ENCODE results near the gene FERMT3. TPM values are rescaled to one million over a fixed set of nuclear protein-coding genes. Genes with fewer than 3 reads are reported as not detected.

Gene FERMT3
- total and polyA plus RNA-seq, 2 of the 13 experiments (the other 11 are each of a cell fraction or from before 2014, with no cell fraction given) = 0.29 TPM; not detected in 1

DNA sequence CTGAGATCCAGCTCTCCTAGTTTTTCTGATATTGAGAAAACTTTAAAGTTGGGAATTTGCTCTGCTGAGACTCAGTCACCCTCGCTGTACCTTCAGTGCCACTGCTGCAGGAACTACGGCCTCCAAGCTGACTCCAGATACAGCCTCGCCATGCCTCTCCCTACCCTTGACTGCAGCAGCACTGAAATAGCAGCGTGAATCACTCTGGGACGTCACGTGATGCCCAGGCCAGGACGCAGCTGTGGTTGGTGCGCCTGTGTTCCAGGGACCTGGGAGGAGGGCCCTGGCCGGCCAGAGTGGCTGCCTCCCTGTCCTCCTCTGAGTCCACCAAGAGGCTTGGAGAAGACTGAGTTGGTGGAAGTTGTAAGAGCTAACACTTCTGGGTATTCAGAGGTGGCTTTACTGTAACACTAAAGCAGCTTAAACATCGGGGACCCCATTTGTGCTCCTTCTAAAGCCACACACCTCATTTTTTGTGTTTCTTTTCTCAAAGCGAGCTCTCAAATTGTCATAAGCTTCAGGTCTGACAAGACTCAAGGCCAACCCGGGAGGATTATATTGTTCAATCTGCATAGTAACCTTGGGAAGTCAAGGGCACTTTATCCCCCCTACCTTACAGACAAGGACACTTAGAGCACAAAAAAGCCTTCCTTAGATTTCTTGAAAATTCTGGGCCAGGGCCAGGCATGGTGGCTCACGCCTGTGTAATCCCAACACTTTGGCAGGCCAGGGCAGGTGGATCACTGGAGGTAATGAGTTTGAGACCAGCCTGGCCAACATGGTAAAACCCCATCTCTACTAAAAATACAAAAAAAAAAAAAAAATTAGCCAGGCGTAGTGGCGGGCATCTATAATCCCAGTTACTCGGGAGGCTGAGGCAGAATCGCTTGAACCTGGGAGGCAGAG lies 24.8 kb upstream of the FERMT3 start (continued):
- TF ChIP-seq JUNB (CRISPR knock-in tag; IDR thresholded peaks at IDR 0.05; ENCODE audit: borderline replicate concordance) (no peak), BHLHE40 (IDR thresholded peaks at IDR 0.05; ENCODE audit: low read length) (peak; percentile 93), ZNF501 (CRISPR knock-in tag; IDR thresholded peaks at IDR 0.05) (no peak), CENPT (CRISPR knock-in tag; IDR thresholded peaks at IDR 0.05; ENCODE audit: low read depth) (no peak), NR1H2 (CRISPR knock-in tag; IDR thresholded peaks at IDR 0.05; ENCODE audit: borderline replicate concordance, low read depth) (no peak), PHF8 (CRISPR knock-in tag; IDR thresholded peaks at IDR 0.05) (peak; percentile 29), SMAD3 (CRISPR knock-in tag; IDR thresholded peaks at IDR 0.05) (no peak), ZNF703 (CRISPR knock-in tag; IDR thresholded peaks at IDR 0.05; ENCODE audit: borderline replicate concordance) (no peak), NFRKB (IDR thresholded peaks at IDR 0.05) (no peak), ZSCAN22 (CRISPR knock-in tag; IDR thresholded peaks at IDR 0.05) (no peak), ZNF331 (CRISPR knock-in tag; IDR thresholded peaks at IDR 0.05) (peak; percentile 35; the same call in 1 of the 2 replicates), ZNF674 (CRISPR knock-in tag; IDR thresholded peaks at IDR 0.05; ENCODE audit: low read depth) (no peak), ZNF570 (CRISPR knock-in tag; IDR thresholded peaks at IDR 0.05; ENCODE audit: borderline replicate concordance) (no peak), ZNF782 (CRISPR knock-in tag; IDR thresholded peaks at IDR 0.05; ENCODE audit: borderline replicate concordance) (no peak), RXRA (CRISPR knock-in tag; IDR thresholded peaks at IDR 0.05) (0 out of 2 replicates have a peak, but pooled peaks have one; percentile 31), ZNF296 (CRISPR knock-in tag; conservative IDR thresholded peaks at IDR 0.05) (no peak), POLR2AphosphoS5 (IDR thresholded peaks at IDR 0.05; ENCODE audit: low read depth, low read length) (peak; percentile 78), FOSL2 (CRISPR knock-in tag; IDR thresholded peaks at IDR 0.05) (peak; percentile 92), ZNF543 (CRISPR knock-in tag; IDR thresholded peaks at IDR 0.05) (no peak), NR3C1 (CRISPR knock-in tag; IDR thresholded peaks at IDR 0.05) (no peak), ARNTL (CRISPR knock-in tag; IDR thresholded peaks at IDR 0.05) (no peak)
- TF ChIP-seq, protein P1, sequence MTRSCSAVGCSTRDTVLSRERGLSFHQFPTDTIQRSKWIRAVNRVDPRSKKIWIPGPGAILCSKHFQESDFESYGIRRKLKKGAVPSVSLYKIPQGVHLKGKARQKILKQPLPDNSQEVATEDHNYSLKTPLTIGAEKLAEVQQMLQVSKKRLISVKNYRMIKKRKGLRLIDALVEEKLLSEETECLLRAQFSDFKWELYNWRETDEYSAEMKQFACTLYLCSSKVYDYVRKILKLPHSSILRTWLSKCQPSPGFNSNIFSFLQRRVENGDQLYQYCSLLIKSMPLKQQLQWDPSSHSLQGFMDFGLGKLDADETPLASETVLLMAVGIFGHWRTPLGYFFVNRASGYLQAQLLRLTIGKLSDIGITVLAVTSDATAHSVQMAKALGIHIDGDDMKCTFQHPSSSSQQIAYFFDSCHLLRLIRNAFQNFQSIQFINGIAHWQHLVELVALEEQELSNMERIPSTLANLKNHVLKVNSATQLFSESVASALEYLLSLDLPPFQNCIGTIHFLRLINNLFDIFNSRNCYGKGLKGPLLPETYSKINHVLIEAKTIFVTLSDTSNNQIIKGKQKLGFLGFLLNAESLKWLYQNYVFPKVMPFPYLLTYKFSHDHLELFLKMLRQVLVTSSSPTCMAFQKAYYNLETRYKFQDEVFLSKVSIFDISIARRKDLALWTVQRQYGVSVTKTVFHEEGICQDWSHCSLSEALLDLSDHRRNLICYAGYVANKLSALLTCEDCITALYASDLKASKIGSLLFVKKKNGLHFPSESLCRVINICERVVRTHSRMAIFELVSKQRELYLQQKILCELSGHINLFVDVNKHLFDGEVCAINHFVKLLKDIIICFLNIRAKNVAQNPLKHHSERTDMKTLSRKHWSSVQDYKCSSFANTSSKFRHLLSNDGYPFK (CRISPR knock-in tag; IDR thresholded peaks at IDR 0.05; ENCODE audit: borderline replicate concordance) = no peak
- TF ChIP-seq, protein P2, sequence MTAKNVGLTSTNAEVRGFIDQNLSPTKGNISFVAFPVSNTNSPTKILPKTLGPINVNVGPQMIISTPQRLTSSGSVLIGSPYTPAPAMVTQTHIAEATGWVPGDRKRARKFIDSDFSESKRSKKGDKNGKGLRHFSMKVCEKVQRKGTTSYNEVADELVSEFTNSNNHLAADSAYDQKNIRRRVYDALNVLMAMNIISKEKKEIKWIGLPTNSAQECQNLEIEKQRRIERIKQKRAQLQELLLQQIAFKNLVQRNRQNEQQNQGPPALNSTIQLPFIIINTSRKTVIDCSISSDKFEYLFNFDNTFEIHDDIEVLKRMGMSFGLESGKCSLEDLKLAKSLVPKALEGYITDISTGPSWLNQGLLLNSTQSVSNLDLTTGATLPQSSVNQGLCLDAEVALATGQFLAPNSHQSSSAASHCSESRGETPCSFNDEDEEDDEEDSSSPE (CRISPR knock-in tag; IDR thresholded peaks at IDR 0.05) = 0 out of 2 replicates have a peak, but pooled peaks have one; percentile 30
- TF ChIP-seq, protein P3, sequence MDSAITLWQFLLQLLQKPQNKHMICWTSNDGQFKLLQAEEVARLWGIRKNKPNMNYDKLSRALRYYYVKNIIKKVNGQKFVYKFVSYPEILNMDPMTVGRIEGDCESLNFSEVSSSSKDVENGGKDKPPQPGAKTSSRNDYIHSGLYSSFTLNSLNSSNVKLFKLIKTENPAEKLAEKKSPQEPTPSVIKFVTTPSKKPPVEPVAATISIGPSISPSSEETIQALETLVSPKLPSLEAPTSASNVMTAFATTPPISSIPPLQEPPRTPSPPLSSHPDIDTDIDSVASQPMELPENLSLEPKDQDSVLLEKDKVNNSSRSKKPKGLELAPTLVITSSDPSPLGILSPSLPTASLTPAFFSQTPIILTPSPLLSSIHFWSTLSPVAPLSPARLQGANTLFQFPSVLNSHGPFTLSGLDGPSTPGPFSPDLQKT (CRISPR knock-in tag; IDR thresholded peaks at IDR 0.05; ENCODE audit: borderline replicate concordance) = no peak
- TF ChIP-seq, protein P4, sequence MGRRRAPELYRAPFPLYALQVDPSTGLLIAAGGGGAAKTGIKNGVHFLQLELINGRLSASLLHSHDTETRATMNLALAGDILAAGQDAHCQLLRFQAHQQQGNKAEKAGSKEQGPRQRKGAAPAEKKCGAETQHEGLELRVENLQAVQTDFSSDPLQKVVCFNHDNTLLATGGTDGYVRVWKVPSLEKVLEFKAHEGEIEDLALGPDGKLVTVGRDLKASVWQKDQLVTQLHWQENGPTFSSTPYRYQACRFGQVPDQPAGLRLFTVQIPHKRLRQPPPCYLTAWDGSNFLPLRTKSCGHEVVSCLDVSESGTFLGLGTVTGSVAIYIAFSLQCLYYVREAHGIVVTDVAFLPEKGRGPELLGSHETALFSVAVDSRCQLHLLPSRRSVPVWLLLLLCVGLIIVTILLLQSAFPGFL (CRISPR knock-in tag; IDR thresholded peaks at IDR 0.05) = no peak
